Natural killer cell (primary cell): ENCODE measurements around the gene NRAP. TPM values are rescaled to one million over a fixed set of nuclear protein-coding genes. Genes with fewer than 3 reads are reported as not detected.

Source experiments
- ATAC-seq, 3 donors: fragments of 150-1000 bp in 2 of 3; fragments of 200-7000 bp in 1 of 3; cut with Tn5 transposase; 1 replicate in 1 of 3; 2 replicates in 2 of 3; pipeline ENCODE4 v1.10.0; 2021; ENCODE audit warnings: mild to moderate bottlenecking in 2 of 3, moderate library complexity in 2 of 3
- DNase-seq, 2 donors: peaks; one replicate each; pipeline versions ENCODE4 v3.0.0 to v3.0.0-alpha.2; 2013 to 2021; ENCODE audit warnings: mixed read lengths in 1 of 2
- H3K27ac ChIP-seq: one replicate; pipeline ENCODE4 v1.5.1; 2013; ENCODE audit warnings: mild to moderate bottlenecking, low read length
- H3K27me3 ChIP-seq: one replicate; pipeline ENCODE4 v1.6.1; 2013; ENCODE audit warnings: low read length; ENCODE audit not compliant: control insufficient read depth, insufficient read depth
- H3K36me3 ChIP-seq: one replicate; pipeline ENCODE4 v1.6.1; 2013; ENCODE audit warnings: low read length; ENCODE audit not compliant: control insufficient read depth, insufficient read depth
- H3K4me1 ChIP-seq: one replicate; pipeline ENCODE4 v1.6.1; 2013; ENCODE audit warnings: low read length; ENCODE audit not compliant: control insufficient read depth, insufficient read depth
- H3K4me3 ChIP-seq: one replicate; pipeline ENCODE4 v1.5.1; 2013; ENCODE audit warnings: low read length
- H3K9me3 ChIP-seq: one replicate; pipeline ENCODE4 v1.6.1; 2013; ENCODE audit warnings: low read length; ENCODE audit not compliant: control insufficient read depth, insufficient read depth
- H3K27ac Mint-ChIP-seq, 2 donors: one replicate each; pipeline ENCODE4 v1.8.0; 2022; ENCODE audit warnings: mild to moderate bottlenecking in 2 of 2, mixed read lengths in 2 of 2, moderate library complexity in 1 of 2
- H3K27me3 Mint-ChIP-seq, 2 donors: one replicate each; pipeline ENCODE4 v1.8.0; 2022; ENCODE audit warnings: low read depth in 2 of 2, mixed read lengths in 2 of 2
- H3K36me3 Mint-ChIP-seq: one replicate; pipeline ENCODE4 v1.8.0; 2022; ENCODE audit warnings: mixed read lengths
- H3K4me1 Mint-ChIP-seq, 2 donors: one replicate each; pipeline ENCODE4 v1.8.0; 2022; ENCODE audit warnings: mixed read lengths in 2 of 2
- H3K4me3 Mint-ChIP-seq: one replicate; pipeline ENCODE4 v1.8.0; 2022; ENCODE audit warnings: mild to moderate bottlenecking, moderate library complexity, mixed read lengths
- H3K9me3 Mint-ChIP-seq, 2 donors: one replicate each; pipeline ENCODE4 v1.8.0; 2022; ENCODE audit warnings: mixed read lengths in 2 of 2
- WGBS: methylation state at CpG from one replicate; pipeline ENCODE4 v1.1.7; 2013; ENCODE audit warnings: missing lambda C conversion rate; ENCODE audit not compliant: insufficient coverage; 5-methylcytosine and 5-hydroxymethylcytosine counted together
- intact Hi-C: fragments of 100-400 bp; cut with micrococcal nuclease; formaldehyde crosslinking; loops from one replicate; pipeline ENCODE4 v1.14.2; 2022
- total RNA-seq, 4 donors: library from RNA; stranded (reverse); fragments of 120-200 nt in 1 of 4; gene quantifications; one replicate each; pipeline versions ENCODE4 v1.2.3 to v1.2.4, GENCODE V29; 2013 to 2022
- TF ChIP-seq, protein P1 (sequence below): fragments of 200-600 bp; IDR thresholded peaks from one replicate; pipeline ENCODE4 v1.8.0; 2022; ENCODE audit warnings: antibody characterized with exemption

The NRAP gene
- total RNA-seq, 3 donors from 2014 or later (not counting 1 experiment from before 2014, with no cell fraction given): not detected

- Mint-ChIP-seq H3K4me3 (no peak overlapping the region), H3K36me3 (no peaks in the 10 kb centered on the region), H3K4me1 (no peaks in the 10 kb centered on the region), H3K9me3 (no peaks in the 10 kb centered on the region), H3K27ac (no peak overlapping the region), H3K27me3 (peaks cover 18 to 28% of the 10 kb centered on the region in 2 donors)
- H3K4me1 ChIP-seq: no peaks in the 10 kb centered on the region
- no peak for ATAC-seq
- peaks cover 2% of the 10 kb centered on the region for H3K27me3 ChIP-seq
- no peaks in the 10 kb centered on the region for H3K36me3 ChIP-seq
- H3K27ac ChIP-seq: no peak overlapping the region
- 93% methylated on average over 3 of the region's 3 CpGs for WGBS
- TF ChIP-seq, protein P1, sequence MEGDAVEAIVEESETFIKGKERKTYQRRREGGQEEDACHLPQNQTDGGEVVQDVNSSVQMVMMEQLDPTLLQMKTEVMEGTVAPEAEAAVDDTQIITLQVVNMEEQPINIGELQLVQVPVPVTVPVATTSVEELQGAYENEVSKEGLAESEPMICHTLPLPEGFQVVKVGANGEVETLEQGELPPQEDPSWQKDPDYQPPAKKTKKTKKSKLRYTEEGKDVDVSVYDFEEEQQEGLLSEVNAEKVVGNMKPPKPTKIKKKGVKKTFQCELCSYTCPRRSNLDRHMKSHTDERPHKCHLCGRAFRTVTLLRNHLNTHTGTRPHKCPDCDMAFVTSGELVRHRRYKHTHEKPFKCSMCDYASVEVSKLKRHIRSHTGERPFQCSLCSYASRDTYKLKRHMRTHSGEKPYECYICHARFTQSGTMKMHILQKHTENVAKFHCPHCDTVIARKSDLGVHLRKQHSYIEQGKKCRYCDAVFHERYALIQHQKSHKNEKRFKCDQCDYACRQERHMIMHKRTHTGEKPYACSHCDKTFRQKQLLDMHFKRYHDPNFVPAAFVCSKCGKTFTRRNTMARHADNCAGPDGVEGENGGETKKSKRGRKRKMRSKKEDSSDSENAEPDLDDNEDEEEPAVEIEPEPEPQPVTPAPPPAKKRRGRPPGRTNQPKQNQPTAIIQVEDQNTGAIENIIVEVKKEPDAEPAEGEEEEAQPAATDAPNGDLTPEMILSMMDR: no peak
- H3K9me3 ChIP-seq: no peaks in the 10 kb centered on the region
- H3K4me3 ChIP-seq: no peak overlapping the region
- intact Hi-C loops: no loop called here
- no peak for DNase-seq
Observed at GRCh38 chr10:113612154-113612553, 51.7 kb downstream of the NRAP start.

DNA sequence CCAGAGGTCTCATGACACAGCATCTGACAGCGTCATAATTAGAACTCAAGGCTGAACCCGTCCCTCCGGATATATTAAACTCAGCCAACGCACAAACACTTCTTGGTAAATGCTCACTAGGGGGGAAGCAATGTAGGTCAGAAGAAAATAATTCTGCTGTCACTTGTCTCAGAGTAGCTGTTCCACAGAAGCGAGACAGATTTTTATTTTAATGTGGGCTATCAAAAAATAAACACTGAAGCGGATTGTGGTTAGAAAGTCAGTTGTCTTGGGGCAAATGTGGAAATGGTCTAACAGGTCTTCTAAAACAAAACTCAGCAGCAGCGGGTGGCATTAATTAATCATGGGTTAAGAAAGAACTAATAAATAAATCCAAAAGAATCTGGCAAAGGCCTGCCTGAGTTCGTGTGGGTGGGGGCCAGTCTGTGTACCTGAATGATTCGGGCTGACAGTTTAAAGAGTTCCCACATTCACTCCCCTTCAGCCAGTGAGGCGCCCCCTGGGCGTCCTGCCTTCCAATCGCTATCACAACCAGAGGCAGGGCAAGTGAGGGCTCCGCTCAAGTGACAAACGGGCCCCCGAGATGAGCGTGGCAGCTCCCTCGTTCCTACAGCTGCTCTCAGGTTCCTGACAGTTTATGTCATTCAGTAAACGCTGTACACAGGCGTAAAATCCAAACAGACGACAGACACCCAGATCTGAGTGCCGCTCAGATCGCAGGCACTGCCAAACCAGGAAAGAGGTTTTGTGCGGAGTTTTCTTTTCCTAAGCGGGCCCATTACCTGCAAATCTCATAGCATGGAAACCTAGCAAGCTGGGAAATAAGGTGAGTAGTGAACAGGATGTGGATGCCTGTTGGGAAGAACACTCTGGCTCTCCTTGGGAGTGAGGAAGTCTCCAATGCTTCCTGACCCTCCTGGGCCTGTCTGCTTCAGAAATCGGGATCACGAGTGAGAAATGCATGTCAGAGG is 52.9 kb downstream of the NRAP start:
- H3K27ac ChIP-seq: no peak overlapping the region
- H3K4me1 Mint-ChIP-seq: no peaks in the 10 kb centered on the region
- no peaks in the 10 kb centered on the region for H3K4me1 ChIP-seq
- H3K27ac Mint-ChIP-seq: no peak overlapping the region
- H3K36me3 ChIP-seq: no peaks in the 10 kb centered on the region
- no peak overlapping the region for H3K4me3 ChIP-seq
- DNase-seq (no peak), ATAC-seq (no peak)
- H3K9me3 ChIP-seq: no peaks in the 10 kb centered on the region
- H3K27me3 Mint-ChIP-seq: peaks cover 14 to 20% of the 10 kb centered on the region in 2 donors
- intact Hi-C loops: no loop called here
- H3K27me3 ChIP-seq: no peaks in the 10 kb centered on the region
- no peak overlapping the region for H3K4me3 Mint-ChIP-seq
- no peaks in the 10 kb centered on the region for H3K36me3 Mint-ChIP-seq
- H3K9me3 Mint-ChIP-seq: no peaks in the 10 kb centered on the region
- TF ChIP-seq, protein P1: no peak
- WGBS: 63% methylated on average over 26 of the region's 26 CpGs

- DNase-seq (no peak), ATAC-seq (no peak)
- no peak overlapping the region for H3K4me3 Mint-ChIP-seq
- TF ChIP-seq, protein P1: no peak
- no peaks in the 10 kb centered on the region for H3K9me3 Mint-ChIP-seq
- WGBS: 90% methylated on average over 4 of the region's 4 CpGs
- no peaks in the 10 kb centered on the region for H3K36me3 Mint-ChIP-seq
- H3K9me3 ChIP-seq: no peaks in the 10 kb centered on the region
- no peaks in the 10 kb centered on the region for H3K27me3 ChIP-seq
- no peaks in the 10 kb centered on the region for H3K4me1 ChIP-seq
- no peak overlapping the region for H3K4me3 ChIP-seq
- no peak overlapping the region for H3K27ac ChIP-seq
- intact Hi-C loops: no loop called here
- peaks cover 12 to 20% of the 10 kb centered on the region in 2 donors for H3K27me3 Mint-ChIP-seq
- H3K27ac Mint-ChIP-seq: no peak overlapping the region
- no peaks in the 10 kb centered on the region for H3K36me3 ChIP-seq
- no peaks in the 10 kb centered on the region for H3K4me1 Mint-ChIP-seq
Observed at GRCh38 chr10:113609704-113610108, 54.1 kb downstream of the NRAP start.
